ENCODE data around the gene TOGARAM1.

The TOGARAM1 gene

GRCh38 chr14:44961554-44962333, at the start of gene TOGARAM1, which contains the start of gene KLHL28:
TOGARAM1 (plus strand) TSS chr14:44962190; CDS start chr14:44962422, 232 bp downstream.
KLHL28 (minus strand) TSS chr14:44961947; CDS start chr14:44945928, 16,019 bp downstream.
- H3K4me1 ChIP-seq (ENCODE audit: control insufficient read depth, insufficient read depth, low read length) = peaks cover 5% of the 10 kb centered on the region

GRCh38 chr14:44914849-44915248, 47.1 kb upstream of the TOGARAM1 start:
- Histone ChIP-seq H3K27me3 (ENCODE audit: control insufficient read depth, insufficient read depth, low read length) (peaks cover 17% of the 10 kb centered on the region), H3K9ac (ENCODE audit: low read length) (no peak overlapping the region), H3K36me3 (ENCODE audit: control insufficient read depth, insufficient read depth, low read length) (no peaks in the 10 kb centered on the region), H3K9me3 (ENCODE audit: control insufficient read depth, low read length) (no peaks in the 10 kb centered on the region), H3K4me3 (ENCODE audit: low read length) (no peak overlapping the region), H3K4me1 (ENCODE audit: control insufficient read depth, insufficient read depth, low read length) (no peaks in the 10 kb centered on the region)

More at GRCh38 chr14:44961554-44962333, at the start of gene TOGARAM1, which contains the start of gene KLHL28:
- Histone ChIP-seq H3K27me3 (ENCODE audit: control insufficient read depth, insufficient read depth, low read length) (no peaks in the 10 kb centered on the region), H3K9me3 (ENCODE audit: control insufficient read depth, low read length) (no peaks in the 10 kb centered on the region), H3K36me3 (ENCODE audit: control insufficient read depth, insufficient read depth, low read length) (no peaks in the 10 kb centered on the region), H3K4me3 (ENCODE audit: low read length) (peak within 1 kb of the TSS; percentile 99), H3K9ac (ENCODE audit: low read length) (peak within 1 kb of the TSS; percentile 90)

- no peaks in the 10 kb centered on the region for H3K4me1 ChIP-seq (ENCODE audit: control insufficient read depth, insufficient read depth, low read length)
- no peak overlapping the region for H3K9ac ChIP-seq (ENCODE audit: low read length)
- no peaks in the 10 kb centered on the region for H3K36me3 ChIP-seq (ENCODE audit: control insufficient read depth, insufficient read depth, low read length)
- no peak overlapping the region for H3K4me3 ChIP-seq (ENCODE audit: low read length)
- H3K9me3 ChIP-seq (ENCODE audit: control insufficient read depth, low read length) = no peaks in the 10 kb centered on the region
- no peaks in the 10 kb centered on the region for H3K27me3 ChIP-seq (ENCODE audit: control insufficient read depth, insufficient read depth, low read length)
Observed at GRCh38 chr14:44928793-44929192, 33.2 kb upstream of the TOGARAM1 start.

GRCh38 chr14:44935155-44935554, 26.8 kb upstream of the TOGARAM1 start:
- Histone ChIP-seq H3K9ac (ENCODE audit: low read length) (no peak overlapping the region), H3K4me3 (ENCODE audit: low read length) (no peak overlapping the region), H3K36me3 (ENCODE audit: control insufficient read depth, insufficient read depth, low read length) (no peaks in the 10 kb centered on the region), H3K9me3 (ENCODE audit: control insufficient read depth, low read length) (no peaks in the 10 kb centered on the region), H3K27me3 (ENCODE audit: control insufficient read depth, insufficient read depth, low read length) (no peaks in the 10 kb centered on the region), H3K4me1 (ENCODE audit: control insufficient read depth, insufficient read depth, low read length) (no peaks in the 10 kb centered on the region)

GRCh38 chr14:44937547-44937946, 24.4 kb upstream of the TOGARAM1 start:
- H3K9ac ChIP-seq (ENCODE audit: low read length) = no peak overlapping the region
- H3K9me3 ChIP-seq (ENCODE audit: control insufficient read depth, low read length) = no peaks in the 10 kb centered on the region
- H3K27me3 ChIP-seq (ENCODE audit: control insufficient read depth, insufficient read depth, low read length) = no peaks in the 10 kb centered on the region
- H3K36me3 ChIP-seq (ENCODE audit: control insufficient read depth, insufficient read depth, low read length) = no peaks in the 10 kb centered on the region
- H3K4me1 ChIP-seq (ENCODE audit: control insufficient read depth, insufficient read depth, low read length) = no peaks in the 10 kb centered on the region
- H3K4me3 ChIP-seq (ENCODE audit: low read length) = no peak overlapping the region

- Histone ChIP-seq H3K9me3 (ENCODE audit: control insufficient read depth, low read length) (no peaks in the 10 kb centered on the region), H3K36me3 (ENCODE audit: control insufficient read depth, insufficient read depth, low read length) (no peaks in the 10 kb centered on the region), H3K27me3 (ENCODE audit: control insufficient read depth, insufficient read depth, low read length) (no peaks in the 10 kb centered on the region), H3K9ac (ENCODE audit: low read length) (no peak overlapping the region), H3K4me3 (ENCODE audit: low read length) (no peak overlapping the region), H3K4me1 (ENCODE audit: control insufficient read depth, insufficient read depth, low read length) (no peaks in the 10 kb centered on the region)
Observed at GRCh38 chr14:44940211-44940610, 21.8 kb upstream of the TOGARAM1 start.

- H3K9ac ChIP-seq (ENCODE audit: low read length) = no peak overlapping the region
- no peaks in the 10 kb centered on the region for H3K36me3 ChIP-seq (ENCODE audit: control insufficient read depth, insufficient read depth, low read length)
- H3K4me3 ChIP-seq (ENCODE audit: low read length) = no peak overlapping the region
- H3K4me1 ChIP-seq (ENCODE audit: control insufficient read depth, insufficient read depth, low read length) = no peaks in the 10 kb centered on the region
- no peaks in the 10 kb centered on the region for H3K9me3 ChIP-seq (ENCODE audit: control insufficient read depth, low read length)
- no peaks in the 10 kb centered on the region for H3K27me3 ChIP-seq (ENCODE audit: control insufficient read depth, insufficient read depth, low read length)
Observed at GRCh38 chr14:44940944-44941343, 21.0 kb upstream of the TOGARAM1 start.

- no peak overlapping the region for H3K4me3 ChIP-seq (ENCODE audit: low read length)
- no peaks in the 10 kb centered on the region for H3K4me1 ChIP-seq (ENCODE audit: control insufficient read depth, insufficient read depth, low read length)
- no peak overlapping the region for H3K9ac ChIP-seq (ENCODE audit: low read length)
- H3K36me3 ChIP-seq (ENCODE audit: control insufficient read depth, insufficient read depth, low read length) = no peaks in the 10 kb centered on the region
- no peaks in the 10 kb centered on the region for H3K27me3 ChIP-seq (ENCODE audit: control insufficient read depth, insufficient read depth, low read length)
- no peaks in the 10 kb centered on the region for H3K9me3 ChIP-seq (ENCODE audit: control insufficient read depth, low read length)
Observed at GRCh38 chr14:44941591-44941990, 20.4 kb upstream of the TOGARAM1 start.

GRCh38 chr14:44942436-44942835, 19.6 kb upstream of the TOGARAM1 start:
- no peak overlapping the region for H3K4me3 ChIP-seq (ENCODE audit: low read length)
- no peaks in the 10 kb centered on the region for H3K4me1 ChIP-seq (ENCODE audit: control insufficient read depth, insufficient read depth, low read length)
- no peaks in the 10 kb centered on the region for H3K27me3 ChIP-seq (ENCODE audit: control insufficient read depth, insufficient read depth, low read length)
- H3K36me3 ChIP-seq (ENCODE audit: control insufficient read depth, insufficient read depth, low read length) = no peaks in the 10 kb centered on the region
- no peak overlapping the region for H3K9ac ChIP-seq (ENCODE audit: low read length)
- no peaks in the 10 kb centered on the region for H3K9me3 ChIP-seq (ENCODE audit: control insufficient read depth, low read length)

- Histone ChIP-seq H3K9ac (ENCODE audit: low read length) (no peak overlapping the region), H3K4me1 (ENCODE audit: control insufficient read depth, insufficient read depth, low read length) (peaks cover 7% of the 10 kb centered on the region), H3K36me3 (ENCODE audit: control insufficient read depth, insufficient read depth, low read length) (no peaks in the 10 kb centered on the region), H3K4me3 (ENCODE audit: low read length) (no peak overlapping the region), H3K27me3 (ENCODE audit: control insufficient read depth, insufficient read depth, low read length) (no peaks in the 10 kb centered on the region), H3K9me3 (ENCODE audit: control insufficient read depth, low read length) (no peaks in the 10 kb centered on the region)
Observed at GRCh38 chr14:44944107-44944506, 17.9 kb upstream of the TOGARAM1 start.

- H3K27me3 ChIP-seq (ENCODE audit: control insufficient read depth, insufficient read depth, low read length) = no peaks in the 10 kb centered on the region
- no peak overlapping the region for H3K4me3 ChIP-seq (ENCODE audit: low read length)
- peaks cover 7% of the 10 kb centered on the region for H3K4me1 ChIP-seq (ENCODE audit: control insufficient read depth, insufficient read depth, low read length)
- H3K9me3 ChIP-seq (ENCODE audit: control insufficient read depth, low read length) = no peaks in the 10 kb centered on the region
- no peaks in the 10 kb centered on the region for H3K36me3 ChIP-seq (ENCODE audit: control insufficient read depth, insufficient read depth, low read length)
- H3K9ac ChIP-seq (ENCODE audit: low read length) = no peak overlapping the region
Observed at GRCh38 chr14:44945264-44945663, 16.7 kb upstream of the TOGARAM1 start.

- Histone ChIP-seq H3K4me1 (ENCODE audit: control insufficient read depth, insufficient read depth, low read length) (peaks cover 7% of the 10 kb centered on the region), H3K9me3 (ENCODE audit: control insufficient read depth, low read length) (no peaks in the 10 kb centered on the region), H3K4me3 (ENCODE audit: low read length) (no peak overlapping the region), H3K9ac (ENCODE audit: low read length) (no peak overlapping the region), H3K27me3 (ENCODE audit: control insufficient read depth, insufficient read depth, low read length) (no peaks in the 10 kb centered on the region), H3K36me3 (ENCODE audit: control insufficient read depth, insufficient read depth, low read length) (no peaks in the 10 kb centered on the region)
Observed at GRCh38 chr14:44951051-44951450, 10.9 kb upstream of the TOGARAM1 start.
